Uterus (tissue), 4 donors: Measurements from ENCODE around the gene SHPK. TPM values are rescaled to one million over a fixed set of nuclear protein-coding genes. Genes with fewer than 3 reads are reported as not detected.

Experiments used
- DNase-seq, 2 donors: peaks; one replicate each; pipeline ENCODE4 v3.0.0-alpha.2; 2019 to 2020
- H3K27ac ChIP-seq, 2 donors: fragments of 200-600 bp; sonication (generic); 1 replicate in 1 of 2; 2 replicates in 1 of 2; pipeline ENCODE4 v1.5.1; 2016 to 2018
- H3K27me3 ChIP-seq, 2 donors: fragments of 200-600 bp; sonication (generic); one replicate each; pipeline ENCODE4 v1.5.1; 2018 to 2019; ENCODE audit warnings: control low read depth in 1 of 2
- H3K36me3 ChIP-seq, 2 donors: fragments of 200-600 bp; sonication (generic); one replicate each; pipeline ENCODE4 v1.5.1; 2019; ENCODE audit warnings: control low read depth in 1 of 2
- H3K4me1 ChIP-seq, 2 donors: fragments of 200-600 bp; sonication (generic); one replicate each; pipeline ENCODE4 v1.5.1; 2018 to 2019; ENCODE audit warnings: control low read depth in 1 of 2
- H3K4me3 ChIP-seq, 2 donors: fragments of 200-600 bp; sonication (generic); 1 replicate in 1 of 2; 2 replicates in 1 of 2; pipeline ENCODE4 v1.5.1; 2018 to 2019; ENCODE audit warnings: mild to moderate bottlenecking in 1 of 2
- H3K9me3 ChIP-seq, 2 donors: fragments of 200-600 bp; sonication (generic); one replicate each; pipeline ENCODE4 v1.5.1; 2019; ENCODE audit warnings: control low read depth in 1 of 2
- POLR2A ChIP-seq, 2 donors: fragments of 450-650 bp; IDR thresholded peaks; one replicate each; pipeline ENCODE4 v1.6.1; 2016; ENCODE audit warnings: antibody characterized with exemption in 2 of 2, mild to moderate bottlenecking in 1 of 2, moderate library complexity in 1 of 2
- intact Hi-C: fragments of 100-400 bp; cut with DNase I; formaldehyde crosslinking; loops from one replicate; pipeline ENCODE4 v1.15.1; 2023; ENCODE audit warnings: low total_unique reads
- total RNA-seq, 4 donors: library from RNA; depleted of rRNA in 3 of 4; stranded (reverse); fragments of >200 nt in 3 of 4; gene quantifications; one replicate each; pipeline versions ENCODE4 v1.1.0 to v1.2.4, GENCODE V29; 2014 to 2023
- TF ChIP-seq, protein P1 (sequence below), 4 experiments: fragments of 200-600 bp in 2 of 4; fragments of 450-650 bp in 2 of 4; sonication (generic) in 2 of 4; IDR thresholded peaks; one replicate each; pipeline ENCODE4 v1.5.1; 2016 to 2019; ENCODE audit warnings: antibody characterized with exemption in 4 of 4, mild to moderate bottlenecking in 2 of 4, moderate library complexity in 1 of 4
- donor health status: DM: yes; HTN: yes; CAD: no.

The SHPK gene
- total RNA-seq, 4 donors from 2014 or later, result 0.26 to 24.4 (median 8.3) TPM

GRCh38 chr17:3613124-3613523, 22.9 kb downstream of the SHPK start:
- intact Hi-C loops, result no loop called here
- Histone ChIP-seq H3K4me3 (no peak overlapping the region), H3K36me3 (no peaks in the 10 kb centered on the region), H3K4me1 (no peaks in the 10 kb centered on the region), H3K9me3 (no peaks in the 10 kb centered on the region), H3K27ac (no peak overlapping the region), H3K27me3 (no peaks in the 10 kb centered on the region)
- TF ChIP-seq, protein P1, sequence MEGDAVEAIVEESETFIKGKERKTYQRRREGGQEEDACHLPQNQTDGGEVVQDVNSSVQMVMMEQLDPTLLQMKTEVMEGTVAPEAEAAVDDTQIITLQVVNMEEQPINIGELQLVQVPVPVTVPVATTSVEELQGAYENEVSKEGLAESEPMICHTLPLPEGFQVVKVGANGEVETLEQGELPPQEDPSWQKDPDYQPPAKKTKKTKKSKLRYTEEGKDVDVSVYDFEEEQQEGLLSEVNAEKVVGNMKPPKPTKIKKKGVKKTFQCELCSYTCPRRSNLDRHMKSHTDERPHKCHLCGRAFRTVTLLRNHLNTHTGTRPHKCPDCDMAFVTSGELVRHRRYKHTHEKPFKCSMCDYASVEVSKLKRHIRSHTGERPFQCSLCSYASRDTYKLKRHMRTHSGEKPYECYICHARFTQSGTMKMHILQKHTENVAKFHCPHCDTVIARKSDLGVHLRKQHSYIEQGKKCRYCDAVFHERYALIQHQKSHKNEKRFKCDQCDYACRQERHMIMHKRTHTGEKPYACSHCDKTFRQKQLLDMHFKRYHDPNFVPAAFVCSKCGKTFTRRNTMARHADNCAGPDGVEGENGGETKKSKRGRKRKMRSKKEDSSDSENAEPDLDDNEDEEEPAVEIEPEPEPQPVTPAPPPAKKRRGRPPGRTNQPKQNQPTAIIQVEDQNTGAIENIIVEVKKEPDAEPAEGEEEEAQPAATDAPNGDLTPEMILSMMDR (IDR thresholded peaks at IDR 0.05), result no peak
- no peak for TF ChIP-seq POLR2A (IDR thresholded peaks at IDR 0.05)
- DNase-seq, result no peak

GRCh38 chr17:3610523-3610922, 25.5 kb downstream of the SHPK start:
- no peaks in the 10 kb centered on the region for H3K9me3 ChIP-seq
- no peak for DNase-seq
- H3K36me3 ChIP-seq, result no peaks in the 10 kb centered on the region
- TF ChIP-seq, protein P1 (IDR thresholded peaks at IDR 0.05), result no peak
- no peak for TF ChIP-seq POLR2A (IDR thresholded peaks at IDR 0.05)
- H3K27me3 ChIP-seq, result no peaks in the 10 kb centered on the region
- H3K4me3 ChIP-seq, result no peak overlapping the region
- intact Hi-C loops, result no loop called here
- H3K27ac ChIP-seq, result no peak overlapping the region
- H3K4me1 ChIP-seq, result no peaks in the 10 kb centered on the region

GRCh38 chr17:3609689-3610088, 26.4 kb downstream of the SHPK start:
- H3K4me1 ChIP-seq, result no peaks in the 10 kb centered on the region
- TF ChIP-seq POLR2A (IDR thresholded peaks at IDR 0.05), result no peak
- TF ChIP-seq, protein P1 (IDR thresholded peaks at IDR 0.05), result no peak
- no peaks in the 10 kb centered on the region for H3K9me3 ChIP-seq
- no peaks in the 10 kb centered on the region for H3K36me3 ChIP-seq
- no peak overlapping the region for H3K27ac ChIP-seq
- intact Hi-C loops, result no loop called here
- H3K4me3 ChIP-seq, result no peak overlapping the region
- no peak for DNase-seq
- H3K27me3 ChIP-seq, result no peaks in the 10 kb centered on the region

- H3K4me1 ChIP-seq, result no peaks in the 10 kb centered on the region
- no peak overlapping the region for H3K27ac ChIP-seq
- H3K9me3 ChIP-seq, result no peaks in the 10 kb centered on the region
- TF ChIP-seq POLR2A (IDR thresholded peaks at IDR 0.05), result no peak
- TF ChIP-seq, protein P1 (IDR thresholded peaks at IDR 0.05), result no peak
- intact Hi-C loops, result no loop called here
- H3K27me3 ChIP-seq, result no peaks in the 10 kb centered on the region
- H3K4me3 ChIP-seq, result no peak overlapping the region
- no peaks in the 10 kb centered on the region for H3K36me3 ChIP-seq
- DNase-seq, result no peak
Observed at GRCh38 chr17:3603870-3604259, 32.2 kb downstream of the SHPK start.

DNA sequence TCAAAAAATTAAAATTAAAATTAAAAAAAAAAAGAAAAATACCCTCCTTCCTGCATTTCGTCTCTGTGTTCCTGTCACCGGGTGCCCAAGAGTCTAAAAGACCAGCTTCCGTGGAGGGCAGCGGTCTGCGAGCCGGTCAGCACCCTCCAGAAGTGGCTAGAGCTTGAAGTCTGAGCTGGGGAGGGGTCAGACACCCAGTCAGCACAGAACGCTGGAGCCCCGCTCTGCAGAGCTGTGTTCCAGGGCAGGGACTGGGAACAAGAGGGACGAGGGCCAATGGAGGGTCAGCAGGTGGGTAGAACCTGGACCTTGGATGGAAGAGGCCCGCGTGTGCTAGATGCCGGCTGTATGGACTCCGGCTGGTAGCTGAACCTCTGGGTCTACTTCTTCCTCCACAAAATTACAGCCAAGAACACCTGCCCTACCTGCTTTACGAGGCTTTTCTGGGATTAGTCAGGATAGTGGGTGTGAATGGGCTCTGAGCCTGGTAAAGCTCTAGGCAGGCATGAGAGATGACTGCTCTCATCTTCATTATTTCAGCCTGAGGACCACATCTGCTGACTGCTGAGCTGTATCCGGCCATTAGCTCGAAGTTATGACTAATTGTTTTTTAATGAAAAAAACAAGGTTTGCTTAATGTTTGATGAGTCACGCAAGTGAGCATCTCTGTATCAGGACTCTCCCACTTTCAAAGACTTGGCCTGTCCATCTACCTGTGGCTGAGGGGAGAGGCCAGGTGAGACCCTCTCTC, 32.8 kb downstream of the SHPK start:
- no peak for DNase-seq
- Histone ChIP-seq H3K27ac (no peak overlapping the region), H3K4me1 (no peaks in the 10 kb centered on the region), H3K4me3 (no peak overlapping the region), H3K27me3 (no peaks in the 10 kb centered on the region), H3K36me3 (no peaks in the 10 kb centered on the region), H3K9me3 (no peaks in the 10 kb centered on the region)
- intact Hi-C loops, result no loop called here
- no peak for TF ChIP-seq POLR2A (IDR thresholded peaks at IDR 0.05)
- TF ChIP-seq, protein P1 (IDR thresholded peaks at IDR 0.05), result no peak
